AG04450 (cell line): ENCODE measurements around the gene LAMA4. TPM values are rescaled to one million over a fixed set of nuclear protein-coding genes. Genes with fewer than 3 reads are reported as not detected.

Experiments
- CTCF ChIA-PET: fragments of 300-600, 350-600 bp; formaldehyde crosslinking; extraction: SDS; loops from one replicate; lab custom pipeline; 2022; ENCODE audit warnings: antibody characterized with exemption, inconsistent platforms; lab: Charles Lee
- POLR2A ChIA-PET: fragments of 350-600 bp; formaldehyde crosslinking; extraction: SDS; loops from one replicate; lab custom pipeline; 2021; ENCODE audit warnings: antibody characterized with exemption, inconsistent platforms; lab: Yijun Ruan, JAX
- DNase-seq: peaks from one replicate; pipeline ENCODE4 v3.0.0-alpha.2; 2011; ENCODE audit warnings: low read depth, low spot score
- H3K27ac ChIP-seq: one replicate; pipeline ENCODE4 v1.5.1; 2012; ENCODE audit warnings: low read depth, low read length, control low read depth
- H3K27me3 ChIP-seq: one replicate; pipeline ENCODE4 v1.6.0; 2012; ENCODE audit warnings: low read length; ENCODE audit not compliant: control insufficient read depth, insufficient read depth
- H3K4me3 ChIP-seq: 2 replicates; pipeline ENCODE4 v1.5.1; 2011; ENCODE audit warnings: mild to moderate bottlenecking, low read depth, low read length, control low read depth
- H3K9me3 ChIP-seq: 2 replicates; pipeline ENCODE4 v1.5.1; 2012; ENCODE audit warnings: low read length; ENCODE audit not compliant: control insufficient read depth, insufficient read depth
- polyA plus RNA-seq: library from polyadenylated mRNA; depleted of rRNA; stranded (reverse); fragments of >200 nt; gene quantifications from 2 replicates; pipeline ENCODE4 v1.2.3, GENCODE V29; 2011
- TF ChIP-seq, protein P1 (sequence below): IDR thresholded peaks from 2 replicates; pipeline ENCODE4 v1.5.1; 2011; ENCODE audit warnings: low read depth, low read length, control low read depth, inconsistent platforms

Gene LAMA4
- polyA plus RNA-seq, 1 experiment, result 246 TPM

DNA sequence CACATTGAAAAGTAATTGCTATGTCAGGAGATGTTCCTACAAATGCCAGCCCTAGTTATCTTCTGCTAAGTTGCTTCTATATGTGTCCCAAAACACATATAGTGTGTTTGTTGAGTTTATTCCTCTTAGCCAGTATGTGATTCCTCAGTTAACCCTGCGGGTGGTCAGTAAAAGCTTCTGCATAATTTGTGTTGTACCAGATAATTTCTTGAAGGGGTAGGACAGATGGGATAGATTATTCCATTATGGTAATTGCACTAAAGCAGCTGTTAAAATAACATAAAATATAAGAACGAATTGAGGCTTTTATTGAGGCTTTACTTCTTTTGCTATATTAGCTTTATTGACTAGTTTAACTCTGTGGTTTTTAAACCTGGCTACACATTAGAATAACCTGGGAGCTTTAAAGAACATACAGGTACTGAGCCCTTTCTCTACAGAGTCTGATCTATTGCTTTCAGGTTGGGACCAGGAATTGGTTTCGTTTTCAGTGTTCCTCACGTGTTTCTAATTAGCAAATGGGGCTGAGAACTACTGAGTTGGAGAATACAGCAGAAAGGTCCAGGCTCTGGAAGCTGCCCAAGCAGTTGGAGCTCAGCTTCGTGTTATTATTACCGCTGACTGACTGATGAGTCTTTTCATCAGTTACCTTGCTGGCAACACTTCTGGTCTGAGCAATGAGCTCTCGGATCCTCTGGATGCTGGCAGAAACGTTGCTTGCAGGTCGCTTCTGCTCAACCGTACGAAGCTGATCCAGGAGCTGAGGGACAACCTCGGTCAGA, 110.0 kb downstream of the LAMA4 start:
- POLR2A ChIA-PET, result no interaction called here
- H3K4me3 ChIP-seq, result no peak overlapping the region

GRCh38 chr6:112141707-112142106, 112.7 kb downstream of the LAMA4 start:
- DNase-seq, result no peak
- no peaks in the 10 kb centered on the region for H3K9me3 ChIP-seq
- no peak overlapping the region for H3K4me3 ChIP-seq
- TF ChIP-seq, protein P1, sequence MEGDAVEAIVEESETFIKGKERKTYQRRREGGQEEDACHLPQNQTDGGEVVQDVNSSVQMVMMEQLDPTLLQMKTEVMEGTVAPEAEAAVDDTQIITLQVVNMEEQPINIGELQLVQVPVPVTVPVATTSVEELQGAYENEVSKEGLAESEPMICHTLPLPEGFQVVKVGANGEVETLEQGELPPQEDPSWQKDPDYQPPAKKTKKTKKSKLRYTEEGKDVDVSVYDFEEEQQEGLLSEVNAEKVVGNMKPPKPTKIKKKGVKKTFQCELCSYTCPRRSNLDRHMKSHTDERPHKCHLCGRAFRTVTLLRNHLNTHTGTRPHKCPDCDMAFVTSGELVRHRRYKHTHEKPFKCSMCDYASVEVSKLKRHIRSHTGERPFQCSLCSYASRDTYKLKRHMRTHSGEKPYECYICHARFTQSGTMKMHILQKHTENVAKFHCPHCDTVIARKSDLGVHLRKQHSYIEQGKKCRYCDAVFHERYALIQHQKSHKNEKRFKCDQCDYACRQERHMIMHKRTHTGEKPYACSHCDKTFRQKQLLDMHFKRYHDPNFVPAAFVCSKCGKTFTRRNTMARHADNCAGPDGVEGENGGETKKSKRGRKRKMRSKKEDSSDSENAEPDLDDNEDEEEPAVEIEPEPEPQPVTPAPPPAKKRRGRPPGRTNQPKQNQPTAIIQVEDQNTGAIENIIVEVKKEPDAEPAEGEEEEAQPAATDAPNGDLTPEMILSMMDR, result no peak
- H3K27ac ChIP-seq, result no peak overlapping the region
- no peaks in the 10 kb centered on the region for H3K27me3 ChIP-seq
- POLR2A ChIA-PET, result no interaction called here
- CTCF ChIA-PET, result no interaction called here

More for the DNA sequence above, 110.0 kb downstream of the LAMA4 start:
- Histone ChIP-seq H3K27me3 (no peaks in the 10 kb centered on the region), H3K9me3 (no peaks in the 10 kb centered on the region), H3K27ac (no peak overlapping the region)
- TF ChIP-seq, protein P1, result no peak
- no peak for DNase-seq
- CTCF ChIA-PET, result interaction anchor here (1.0 to 1.2 kb wide), 2 partner anchors 18 to 36 kb away, joined by 3 to 4 read pairs; no protein-coding TSS in a partner anchor

- POLR2A ChIA-PET, result no interaction called here
- no peak for DNase-seq
- CTCF ChIA-PET, result no interaction called here
- Histone ChIP-seq H3K9me3 (no peaks in the 10 kb centered on the region), H3K27me3 (no peaks in the 10 kb centered on the region), H3K27ac (no peak overlapping the region), H3K4me3 (no peak overlapping the region)
- TF ChIP-seq, protein P1, result no peak
Observed at GRCh38 chr6:112139052-112139451, 115.3 kb downstream of the LAMA4 start.

GRCh38 chr6:112130878-112131277, 123.5 kb downstream of the LAMA4 start:
- DNase-seq, result no peak
- Histone ChIP-seq H3K4me3 (no peak overlapping the region), H3K9me3 (no peaks in the 10 kb centered on the region), H3K27ac (no peak overlapping the region), H3K27me3 (no peaks in the 10 kb centered on the region)
- CTCF ChIA-PET, result no interaction called here
- TF ChIP-seq, protein P1, result no peak
- POLR2A ChIA-PET, result no interaction called here

- H3K4me3 ChIP-seq, result no peak overlapping the region
- TF ChIP-seq, protein P1, result no peak
- ChIA-PET CTCF (no interaction called here), POLR2A (no interaction called here)
- no peaks in the 10 kb centered on the region for H3K27me3 ChIP-seq
- DNase-seq, result no peak
- H3K27ac ChIP-seq, result no peak overlapping the region
- H3K9me3 ChIP-seq, result no peaks in the 10 kb centered on the region
Observed at GRCh38 chr6:112128208-112128607, 126.2 kb downstream of the LAMA4 start.
